Hepatocyte (in vitro differentiated cells): ENCODE results near the gene LVRN.

Experiments used
- EZH2 ChIP-seq: fragments of 200-600 bp; sonication (generic); IDR thresholded peaks from 2 replicates; pipeline ENCODE4 v1.6.1; 2016; ENCODE audit warnings: antibody characterized with exemption, mild to moderate bottlenecking, borderline replicate concordance
- TF ChIP-seq, protein P1 (sequence below): fragments of 200-600 bp; sonication (generic); IDR thresholded peaks from 2 replicates; pipeline ENCODE4 v1.5.1; 2016; ENCODE audit warnings: antibody characterized with exemption, mild to moderate bottlenecking; ENCODE audit not compliant: poor library complexity

GRCh38 chr5:116037236-116037822 is 75.1 kb downstream of the LVRN start:
- TF ChIP-seq, protein P1, sequence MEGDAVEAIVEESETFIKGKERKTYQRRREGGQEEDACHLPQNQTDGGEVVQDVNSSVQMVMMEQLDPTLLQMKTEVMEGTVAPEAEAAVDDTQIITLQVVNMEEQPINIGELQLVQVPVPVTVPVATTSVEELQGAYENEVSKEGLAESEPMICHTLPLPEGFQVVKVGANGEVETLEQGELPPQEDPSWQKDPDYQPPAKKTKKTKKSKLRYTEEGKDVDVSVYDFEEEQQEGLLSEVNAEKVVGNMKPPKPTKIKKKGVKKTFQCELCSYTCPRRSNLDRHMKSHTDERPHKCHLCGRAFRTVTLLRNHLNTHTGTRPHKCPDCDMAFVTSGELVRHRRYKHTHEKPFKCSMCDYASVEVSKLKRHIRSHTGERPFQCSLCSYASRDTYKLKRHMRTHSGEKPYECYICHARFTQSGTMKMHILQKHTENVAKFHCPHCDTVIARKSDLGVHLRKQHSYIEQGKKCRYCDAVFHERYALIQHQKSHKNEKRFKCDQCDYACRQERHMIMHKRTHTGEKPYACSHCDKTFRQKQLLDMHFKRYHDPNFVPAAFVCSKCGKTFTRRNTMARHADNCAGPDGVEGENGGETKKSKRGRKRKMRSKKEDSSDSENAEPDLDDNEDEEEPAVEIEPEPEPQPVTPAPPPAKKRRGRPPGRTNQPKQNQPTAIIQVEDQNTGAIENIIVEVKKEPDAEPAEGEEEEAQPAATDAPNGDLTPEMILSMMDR = peak; percentile 29
- TF ChIP-seq EZH2 = no peak
